BJ (cell line): Measurements from ENCODE around the gene UTP18. TPM values are rescaled to one million over a fixed set of nuclear protein-coding genes. Genes with fewer than 3 reads are reported as not detected.

Source experiments
- CTCF ChIA-PET: fragments of 350-600 bp; formaldehyde crosslinking; extraction: SDS; loops from one replicate; lab custom pipeline; 2021; ENCODE audit warnings: antibody characterized with exemption, inconsistent platforms; lab: Yijun Ruan, JAX
- POLR2A ChIA-PET: fragments of 300-600 bp; sonication (Branson Sonifier 250); formaldehyde crosslinking; extraction: SDS; loops from one replicate; lab custom pipeline; 2021; ENCODE audit warnings: antibody characterized with exemption; lab: Charles Lee
- DNase-seq: peaks from one replicate; pipeline ENCODE4 v3.0.0-alpha.2; 2011; ENCODE audit warnings: low read depth
- H3K27me3 ChIP-seq: 2 replicates; pipeline ENCODE4 v1.6.0; 2011; ENCODE audit warnings: low read length; ENCODE audit not compliant: control insufficient read depth, insufficient read depth
- H3K36me3 ChIP-seq: 2 replicates; pipeline ENCODE4 v1.5.1; 2011; ENCODE audit warnings: low read length; ENCODE audit not compliant: control insufficient read depth, insufficient read depth
- H3K4me3 ChIP-seq: 2 replicates; pipeline ENCODE4 v1.5.1; 2011; ENCODE audit warnings: low read depth, mild to moderate bottlenecking, control low read depth, low read length
- polyA plus RNA-seq: library from polyadenylated mRNA; depleted of rRNA; stranded (reverse); fragments of >200 nt; gene quantifications from 2 replicates; pipeline ENCODE4 v1.2.3, GENCODE V29; 2011
- TF ChIP-seq, protein P1 (sequence below): IDR thresholded peaks from 2 replicates; pipeline ENCODE4 v1.5.1; 2011; ENCODE audit warnings: low read depth, mild to moderate bottlenecking, control low read depth, inconsistent platforms, low read length, moderate library complexity; ENCODE audit not compliant: insufficient read depth

UTP18 gene
- polyA plus RNA-seq, 1 experiment, result 6.8 TPM

DNA sequence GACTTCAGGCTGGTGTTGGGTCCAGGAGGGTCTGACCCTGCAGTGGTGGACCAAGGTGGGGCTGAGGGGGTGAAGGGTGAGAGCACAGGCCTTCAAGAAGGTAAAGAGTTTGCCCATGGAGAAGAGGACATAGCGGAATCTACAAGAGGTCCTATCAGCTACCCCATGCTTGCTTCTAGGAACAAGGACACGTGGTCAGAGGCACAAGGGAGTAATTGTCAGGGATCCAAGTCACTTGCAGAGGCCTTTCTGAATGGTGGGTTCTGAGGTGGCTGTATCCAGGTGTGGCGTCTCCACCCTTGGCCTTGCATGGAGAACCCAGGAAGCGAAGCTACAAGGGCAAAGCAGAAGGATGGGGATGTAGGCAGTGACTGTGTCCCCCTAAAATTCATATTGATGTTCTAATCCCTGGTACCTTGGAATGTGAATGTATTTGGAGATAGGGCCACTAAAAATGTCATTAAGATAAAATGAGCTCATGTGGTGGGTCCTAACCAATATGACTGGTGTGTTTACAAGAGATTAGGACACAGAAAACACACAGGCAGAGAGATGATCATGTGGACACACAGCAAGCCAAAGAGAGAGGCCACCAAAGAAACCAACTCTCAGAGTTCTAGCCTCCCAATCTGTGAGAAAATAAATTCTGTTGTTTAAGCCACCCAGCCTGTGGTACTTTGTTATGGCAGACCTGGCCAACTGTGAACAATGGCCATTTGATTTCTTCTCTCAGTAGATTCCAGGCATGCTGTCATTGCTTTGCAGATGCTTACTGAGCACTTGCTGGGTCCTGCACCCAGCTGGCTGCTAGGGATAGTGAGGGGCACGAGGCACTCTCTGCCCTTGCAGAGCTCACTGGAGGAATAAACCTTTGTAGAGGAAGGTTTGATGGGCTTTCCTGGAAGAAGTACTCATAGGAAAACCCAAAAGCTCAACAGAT, 75.8 kb downstream of the UTP18 start:
- ChIA-PET POLR2A (no interaction called here), CTCF (no interaction called here)
- Histone ChIP-seq H3K4me3 (no peak overlapping the region), H3K27me3 (no peaks in the 10 kb centered on the region), H3K36me3 (no peaks in the 10 kb centered on the region)
- DNase-seq, result no peak
- TF ChIP-seq, protein P1, sequence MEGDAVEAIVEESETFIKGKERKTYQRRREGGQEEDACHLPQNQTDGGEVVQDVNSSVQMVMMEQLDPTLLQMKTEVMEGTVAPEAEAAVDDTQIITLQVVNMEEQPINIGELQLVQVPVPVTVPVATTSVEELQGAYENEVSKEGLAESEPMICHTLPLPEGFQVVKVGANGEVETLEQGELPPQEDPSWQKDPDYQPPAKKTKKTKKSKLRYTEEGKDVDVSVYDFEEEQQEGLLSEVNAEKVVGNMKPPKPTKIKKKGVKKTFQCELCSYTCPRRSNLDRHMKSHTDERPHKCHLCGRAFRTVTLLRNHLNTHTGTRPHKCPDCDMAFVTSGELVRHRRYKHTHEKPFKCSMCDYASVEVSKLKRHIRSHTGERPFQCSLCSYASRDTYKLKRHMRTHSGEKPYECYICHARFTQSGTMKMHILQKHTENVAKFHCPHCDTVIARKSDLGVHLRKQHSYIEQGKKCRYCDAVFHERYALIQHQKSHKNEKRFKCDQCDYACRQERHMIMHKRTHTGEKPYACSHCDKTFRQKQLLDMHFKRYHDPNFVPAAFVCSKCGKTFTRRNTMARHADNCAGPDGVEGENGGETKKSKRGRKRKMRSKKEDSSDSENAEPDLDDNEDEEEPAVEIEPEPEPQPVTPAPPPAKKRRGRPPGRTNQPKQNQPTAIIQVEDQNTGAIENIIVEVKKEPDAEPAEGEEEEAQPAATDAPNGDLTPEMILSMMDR, result no peak

DNA sequence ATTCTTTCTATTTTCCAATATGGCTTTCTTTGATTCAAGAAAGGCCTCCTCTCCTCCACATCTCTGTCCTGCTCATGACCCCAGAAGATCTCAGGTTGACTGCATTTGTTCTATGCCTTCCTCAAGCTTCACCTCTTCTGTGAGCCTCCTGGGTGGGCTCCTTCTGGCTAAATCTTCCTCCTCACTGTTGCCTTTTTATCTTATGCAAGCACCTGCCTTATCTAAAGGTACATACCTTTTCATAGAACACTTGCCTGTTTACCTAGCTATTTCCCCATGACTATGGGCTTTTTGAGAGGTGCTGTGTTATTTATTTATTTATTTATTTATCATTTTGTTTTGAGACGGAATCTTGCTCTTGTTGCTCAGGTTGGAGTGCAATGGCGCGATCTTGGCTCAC, 81.1 kb downstream of the UTP18 start:
- DNase-seq, result no peak
- Histone ChIP-seq H3K27me3 (no peaks in the 10 kb centered on the region), H3K36me3 (no peaks in the 10 kb centered on the region), H3K4me3 (no peak overlapping the region)
- TF ChIP-seq, protein P1, result no peak
- ChIA-PET CTCF (no interaction called here), POLR2A (no interaction called here)

DNA sequence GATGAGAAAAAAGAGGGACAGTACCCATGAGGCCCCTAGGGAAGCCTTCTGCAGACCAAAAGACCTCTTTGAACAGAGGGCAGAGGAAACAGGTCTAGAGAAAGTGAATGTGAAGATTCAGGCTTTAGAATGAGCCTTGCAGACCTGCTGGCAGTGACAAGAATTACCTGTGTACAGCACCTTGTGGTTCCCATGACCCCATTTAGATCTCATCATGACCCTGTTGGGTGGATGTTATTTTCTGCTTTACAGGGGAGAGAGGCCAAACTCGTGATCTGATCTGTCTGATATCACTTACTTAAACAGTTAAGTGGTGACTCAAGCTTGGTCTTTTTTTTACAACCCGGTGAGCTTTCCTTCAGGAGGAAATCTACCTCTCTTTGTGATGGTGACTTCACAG, 81.9 kb downstream of the UTP18 start:
- TF ChIP-seq, protein P1, result no peak
- Histone ChIP-seq H3K27me3 (no peaks in the 10 kb centered on the region; the same call in 1 of the 2 replicates), H3K36me3 (no peaks in the 10 kb centered on the region), H3K4me3 (no peak overlapping the region)
- ChIA-PET POLR2A (no interaction called here), CTCF (no interaction called here)
- DNase-seq, result no peak

DNA sequence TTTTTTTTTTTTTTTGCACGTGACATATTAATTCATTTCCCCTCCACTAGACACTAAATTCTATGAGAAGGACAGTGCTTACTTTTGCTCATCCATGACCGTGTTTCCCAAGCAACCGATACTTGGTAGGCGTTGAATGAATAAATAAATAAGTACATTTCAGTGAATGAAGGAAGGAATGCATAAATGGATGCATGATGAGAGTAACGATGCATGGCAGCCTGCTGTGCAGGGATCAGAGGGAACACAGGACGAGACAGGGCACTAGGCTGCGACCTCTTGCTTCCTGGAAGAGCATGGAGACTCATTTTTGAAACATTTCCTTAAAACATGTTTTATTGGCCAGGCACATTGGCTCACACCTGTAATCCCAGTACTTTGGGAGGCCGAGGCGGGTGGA, 84.2 kb downstream of the UTP18 start:
- POLR2A ChIA-PET, result no interaction called here
- Histone ChIP-seq H3K4me3 (no peak overlapping the region), H3K36me3 (no peaks in the 10 kb centered on the region), H3K27me3 (peaks cover 2% of the 10 kb centered on the region)
- DNase-seq, result no peak
- TF ChIP-seq, protein P1, result no peak
- CTCF ChIA-PET, result interaction anchor here (1.2 kb wide), 1 partner anchor 46 kb away, joined by 4 read pairs; no protein-coding TSS in a partner anchor

DNA sequence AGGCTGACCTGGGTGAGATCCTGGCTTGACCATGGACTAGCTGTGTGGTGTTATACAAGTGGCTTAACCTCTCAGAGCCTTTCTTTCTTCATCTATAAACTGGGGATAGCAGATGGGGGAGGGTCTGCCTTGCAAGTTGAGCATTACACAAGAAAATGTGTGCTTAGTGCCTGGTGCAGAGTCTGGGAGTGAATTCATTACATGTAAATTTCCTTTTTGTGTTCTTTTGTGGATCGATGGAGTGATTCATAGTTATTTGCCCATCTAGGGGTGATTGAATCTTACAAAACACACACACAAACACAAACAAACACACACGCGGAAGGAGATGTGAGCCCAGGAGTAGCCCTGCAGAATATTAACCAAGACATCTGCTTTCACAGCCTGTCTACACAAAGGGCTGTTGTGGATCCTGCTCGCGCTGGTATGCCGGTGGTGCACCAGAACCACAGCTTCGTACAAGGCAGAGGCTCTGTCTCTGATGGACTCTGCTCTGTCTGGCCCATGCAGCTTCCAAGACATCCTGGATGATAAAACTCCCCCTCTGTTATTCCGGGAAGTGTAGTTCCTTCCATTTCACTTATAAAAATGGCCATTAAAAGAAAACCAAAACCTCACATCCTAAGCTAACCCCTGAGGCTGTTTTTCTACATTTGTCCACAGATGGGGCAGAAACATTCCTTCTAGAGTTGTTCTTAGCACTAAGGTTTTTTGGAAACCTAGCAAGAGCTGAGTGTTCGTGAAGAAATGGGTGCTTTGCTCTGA, 86.1 kb downstream of the UTP18 start:
- DNase-seq, result no peak
- H3K36me3 ChIP-seq, result no peaks in the 10 kb centered on the region
- no peak overlapping the region for H3K4me3 ChIP-seq
- CTCF ChIA-PET, result no interaction called here
- TF ChIP-seq, protein P1, result no peak
- POLR2A ChIA-PET, result no interaction called here
- H3K27me3 ChIP-seq, result peaks cover 2% of the 10 kb centered on the region
